HG03064 (cell line): ENCODE results near the gene SYNC.
"Not testable (repeated sequence)": the region's sequence is repeated elsewhere in the genome, so short reads cannot be mapped to it uniquely, and the experiment has no call there.

Experiments
- ATAC-seq: cut with Tn5 transposase; IDR thresholded peaks from one replicate; pipeline ENCODE4 v1.9.1; 2021; ENCODE audit warnings: low read depth; ENCODE audit not compliant: unreplicated experiment

The SYNC gene

DNA sequence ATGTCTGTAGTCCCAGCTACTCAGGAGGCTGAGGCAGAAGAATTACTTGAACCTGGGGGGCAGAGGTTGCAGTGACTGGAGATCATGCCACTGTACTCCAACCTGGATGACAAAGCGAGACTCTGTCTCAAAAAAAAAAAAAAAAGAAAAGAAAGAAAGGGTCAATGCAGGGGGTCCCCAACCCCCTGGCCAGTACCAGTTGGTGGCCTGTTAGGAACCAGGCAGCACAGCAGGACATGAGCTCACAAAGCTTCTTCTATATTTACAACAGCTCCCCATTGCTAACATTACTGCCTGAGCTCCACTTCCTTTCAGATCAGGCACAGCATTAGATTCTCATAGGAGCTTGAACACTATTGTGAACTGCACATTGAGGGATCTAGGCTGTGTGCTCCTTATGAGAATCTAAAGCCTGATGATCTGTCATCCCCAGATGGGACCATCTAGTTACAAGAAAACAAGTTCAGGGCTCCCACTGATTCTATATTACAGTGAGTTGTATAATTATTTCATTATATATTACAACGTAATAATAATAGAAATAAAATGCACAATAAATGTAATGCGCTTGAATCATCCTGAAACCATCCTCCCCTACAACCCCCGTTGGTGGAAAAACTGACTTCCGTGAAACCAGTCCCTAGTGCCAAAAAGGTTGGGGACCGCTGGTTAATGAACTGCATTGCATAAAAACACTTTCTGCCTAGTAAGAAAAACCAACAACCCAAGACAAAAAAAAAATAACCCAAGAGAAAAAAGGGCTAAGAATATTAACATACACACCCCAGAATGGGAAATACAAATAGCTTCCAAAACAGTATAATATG is 55.0 kb downstream of the SYNC start:
- no peak for ATAC-seq

DNA sequence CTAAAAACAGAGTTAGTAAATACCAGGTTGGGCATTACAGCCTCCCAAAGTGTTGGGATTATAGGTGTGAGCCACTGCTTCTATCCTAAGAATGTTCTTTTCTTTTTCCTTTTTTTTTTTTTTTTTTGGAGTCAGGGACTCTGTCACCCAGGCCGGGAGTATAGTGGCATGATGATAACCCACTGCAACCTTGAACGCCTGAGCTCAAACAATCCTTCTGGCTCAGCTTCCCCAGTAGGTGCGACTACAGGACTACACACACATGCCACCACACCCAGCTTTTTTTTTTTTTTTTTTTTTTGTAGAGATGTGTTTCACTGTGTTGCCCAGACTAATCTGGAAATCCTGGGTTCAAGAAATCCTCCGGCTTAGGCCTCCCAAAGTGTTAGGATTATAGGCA is 58.1 kb downstream of the SYNC start:
- no peak for ATAC-seq

DNA sequence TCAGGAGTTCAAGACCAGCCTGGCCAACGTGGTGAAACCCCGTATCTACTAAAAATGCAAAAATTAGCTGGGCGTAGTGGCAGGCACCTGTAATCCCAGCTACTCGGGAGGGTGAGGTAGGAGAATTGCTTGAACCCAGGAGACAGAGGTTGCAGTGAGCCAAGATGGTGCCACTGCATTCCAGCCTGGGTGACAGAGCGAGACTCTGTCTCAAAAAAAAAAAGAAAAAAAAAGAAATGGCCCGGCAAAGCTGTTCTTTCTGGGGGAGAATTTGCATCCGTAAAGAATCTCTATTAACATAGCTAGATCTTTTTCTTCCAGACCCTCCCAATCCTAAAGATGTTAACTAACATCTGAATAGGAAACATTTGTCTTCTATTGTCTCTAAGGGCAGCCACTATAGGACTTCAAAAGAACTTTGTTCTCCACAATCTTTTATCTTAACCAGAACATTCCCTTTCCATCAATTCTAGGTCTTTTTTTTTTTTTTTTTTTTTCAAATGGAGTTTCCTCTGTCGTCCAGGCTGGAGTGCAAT is 60.2 kb downstream of the SYNC start:
- ATAC-seq = not testable (repeated sequence)

DNA sequence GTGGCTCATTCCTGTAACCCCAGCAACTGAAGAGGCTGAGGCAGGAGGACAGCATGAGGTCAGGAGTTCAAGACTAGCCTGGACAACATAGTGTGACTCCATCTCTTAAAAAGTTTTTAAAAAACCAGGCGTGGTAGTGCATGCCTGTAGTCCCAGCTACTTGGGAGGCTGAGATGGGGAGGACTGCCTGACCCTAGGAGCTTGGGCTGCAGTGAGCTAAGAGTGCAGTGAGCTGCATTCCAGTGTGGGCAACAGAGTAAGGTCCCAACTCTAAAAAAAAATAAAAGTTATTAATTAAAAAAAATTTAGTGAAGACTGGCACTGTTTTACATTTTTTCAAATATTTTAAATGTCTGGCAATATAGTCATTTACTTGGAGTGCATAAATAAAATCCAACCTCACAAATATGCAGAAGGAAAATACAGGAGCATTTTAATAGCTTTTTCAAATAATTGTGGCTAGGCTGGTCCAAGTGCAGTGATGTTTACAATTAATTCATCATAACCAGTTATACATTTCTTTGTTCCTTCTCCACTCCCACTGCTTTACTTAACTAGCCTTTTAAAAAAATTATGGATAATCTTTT is 63.0 kb downstream of the SYNC start:
- no peak for ATAC-seq

DNA sequence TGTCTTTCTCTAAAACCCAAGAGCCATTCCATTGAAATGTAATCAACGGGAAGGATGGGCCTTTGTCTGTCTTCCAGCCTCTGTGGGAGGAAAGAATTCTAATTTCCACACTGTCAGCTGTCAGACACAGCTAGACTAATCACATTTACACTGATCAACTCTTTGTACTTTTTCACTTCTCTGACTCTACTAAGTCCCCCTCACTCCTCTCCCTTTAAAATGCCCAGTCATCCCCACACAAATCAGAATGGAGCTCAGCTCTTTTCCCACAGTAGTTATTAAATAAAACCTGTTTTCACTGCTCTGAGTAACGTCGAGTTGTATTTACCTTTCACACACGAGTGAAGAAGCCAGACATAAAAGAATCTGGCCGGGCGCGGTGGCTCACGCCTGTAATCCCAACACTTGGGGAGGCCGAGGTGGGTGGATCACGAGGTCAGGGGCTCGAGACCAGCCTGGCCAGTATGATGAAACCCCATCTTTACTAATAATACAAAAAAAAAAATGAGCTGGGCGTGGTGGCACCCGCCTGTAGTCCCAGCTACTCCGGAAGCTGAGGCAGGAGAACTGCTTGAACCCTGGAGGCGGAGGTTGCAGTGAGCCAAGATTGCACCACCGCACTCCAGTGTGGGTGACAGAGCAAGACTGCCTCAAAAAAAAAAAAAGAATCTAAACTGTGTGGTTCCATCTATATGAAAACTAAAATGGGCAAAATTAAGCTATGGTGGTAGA is 65.5 kb downstream of the SYNC start:
- no peak for ATAC-seq

DNA sequence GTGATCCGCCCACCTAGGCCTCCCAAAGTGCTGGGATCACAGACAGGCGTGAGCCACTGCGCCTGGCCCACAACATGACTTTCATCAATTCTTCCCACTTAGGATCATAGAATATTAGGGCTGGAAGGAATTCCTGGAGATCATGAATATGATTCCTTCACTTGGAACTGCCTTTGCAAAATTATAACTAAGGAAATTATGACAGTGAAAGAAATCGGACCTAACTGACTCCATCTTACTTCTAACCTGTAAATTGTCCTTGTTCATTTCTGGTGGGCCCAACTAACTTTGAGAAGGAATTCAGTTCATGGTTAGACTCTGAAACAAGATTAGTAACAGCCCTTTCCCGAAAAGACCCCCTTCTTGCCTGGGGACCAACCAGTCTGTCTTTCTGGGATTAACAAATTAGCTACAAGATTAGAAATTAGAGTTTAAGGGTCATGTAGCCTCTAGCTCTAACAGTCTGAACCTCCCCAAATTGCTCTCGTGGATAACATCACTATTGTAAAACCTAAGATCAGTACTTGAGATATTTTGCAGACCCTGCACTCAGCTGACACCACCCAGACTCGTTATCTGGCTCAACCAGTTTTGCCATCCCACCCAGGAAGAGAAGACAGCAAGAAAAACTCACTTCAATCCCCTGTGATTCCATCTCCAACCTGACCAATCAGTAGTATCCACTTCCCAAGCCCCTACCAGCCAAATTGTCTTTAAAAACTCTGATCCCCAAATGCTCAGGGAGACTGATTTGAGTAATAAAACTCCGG is 66.9 kb downstream of the SYNC start:
- no peak for ATAC-seq

DNA sequence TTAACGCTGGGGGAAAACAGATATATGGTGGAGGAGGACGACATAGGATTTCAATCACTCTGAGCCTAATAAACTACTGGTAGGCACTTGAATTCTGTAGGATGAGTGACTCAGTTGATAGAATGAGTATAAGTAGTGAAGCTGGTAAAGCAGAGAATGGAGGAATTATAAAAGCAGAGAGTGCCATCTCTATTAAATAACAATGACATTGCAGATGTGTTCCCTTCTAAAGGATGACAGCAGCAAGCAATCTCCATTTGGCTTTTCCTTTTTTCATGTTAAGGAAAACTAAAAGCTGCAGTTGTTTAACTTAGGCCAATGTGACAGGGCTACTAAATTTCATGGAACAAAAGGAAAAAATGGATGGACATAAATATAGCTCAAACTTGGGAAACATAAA is 69.7 kb downstream of the SYNC start:
- no peak for ATAC-seq

DNA sequence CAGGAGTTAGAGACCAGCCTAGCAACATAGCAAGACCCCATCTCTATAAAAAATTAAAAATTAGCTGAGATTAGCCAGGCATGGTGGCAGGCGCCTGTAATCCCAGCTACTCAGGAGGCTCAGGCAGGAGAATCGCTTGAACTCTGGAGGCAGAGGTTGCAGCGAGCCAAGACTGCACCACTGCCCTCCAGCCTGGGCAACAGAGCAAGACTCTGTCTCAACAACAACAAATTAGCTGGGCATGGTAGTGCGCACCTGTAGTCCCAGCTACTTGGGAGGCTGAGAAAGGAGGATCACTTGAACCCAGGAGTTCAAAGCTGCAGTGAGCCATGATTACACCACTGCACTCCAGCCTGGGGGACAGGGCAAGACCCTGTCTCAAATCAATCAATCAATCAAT is 72.4 kb downstream of the SYNC start:
- not testable (repeated sequence) for ATAC-seq
